Posterior vena cava (tissue), 2 donors: ENCODE data around the gene ASTN2. TPM values are rescaled to one million over a fixed set of nuclear protein-coding genes. Genes with fewer than 3 reads are reported as not detected.

ENCODE experiments used
- DNase-seq: peaks from one replicate; pipeline ENCODE4 v3.0.0-alpha.2; 2020; ENCODE audit warnings: low spot score
- intact Hi-C, 2 donors: fragments of 100-400 bp; cut with DNase I; formaldehyde crosslinking; loops; one replicate each; pipeline versions ENCODE4 v1.14.1 to v1.14.2; 2022 to 2023
- total RNA-seq, 2 donors: library from RNA; stranded (reverse); fragmentation: NEBNext Ultra II Directional; extraction: Animal tissue kit (Norgen Biotek cat#: 25700); gene quantifications; one replicate each; pipeline ENCODE4 v1.2.1, GENCODE V29; 2021
- donor health status: DM: yes; HTN: yes; CAD: no.
- donor health status: DM: yes; HTN: yes; CAD: no.

ASTN2 gene
- total RNA-seq, 2 donors from 2014 or later: 4.3 to 5.8 TPM

DNA sequence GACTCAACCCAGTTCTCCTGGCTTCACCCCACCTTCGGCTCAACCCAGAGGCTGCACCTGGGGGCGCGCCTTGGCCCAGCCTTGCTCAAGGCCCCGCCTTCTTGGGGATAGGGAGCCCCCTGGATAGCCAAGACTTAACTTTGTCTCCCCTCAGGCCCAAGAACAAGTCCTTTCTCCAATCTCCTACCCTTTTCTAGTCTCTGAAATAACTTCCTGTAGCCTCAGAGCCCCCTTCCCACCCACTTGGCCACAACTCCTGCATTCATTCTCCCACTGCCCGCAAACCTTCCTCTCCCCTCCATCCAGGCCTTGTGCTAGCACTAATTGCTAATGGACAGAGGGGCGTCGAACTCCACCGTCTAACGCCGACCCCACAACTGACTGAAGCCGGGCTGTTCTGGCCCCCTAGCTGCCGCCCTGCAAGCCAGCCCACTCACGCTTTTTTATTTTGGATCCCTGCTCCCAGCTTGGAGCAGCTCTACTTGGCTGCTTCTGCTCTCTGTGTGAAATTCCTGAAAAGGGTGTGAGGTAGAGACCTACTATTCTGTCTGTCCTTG lies 579 bp upstream of the ASTN2 start:
- intact Hi-C loops: no loop called here
- DNase-seq: no peak

DNA sequence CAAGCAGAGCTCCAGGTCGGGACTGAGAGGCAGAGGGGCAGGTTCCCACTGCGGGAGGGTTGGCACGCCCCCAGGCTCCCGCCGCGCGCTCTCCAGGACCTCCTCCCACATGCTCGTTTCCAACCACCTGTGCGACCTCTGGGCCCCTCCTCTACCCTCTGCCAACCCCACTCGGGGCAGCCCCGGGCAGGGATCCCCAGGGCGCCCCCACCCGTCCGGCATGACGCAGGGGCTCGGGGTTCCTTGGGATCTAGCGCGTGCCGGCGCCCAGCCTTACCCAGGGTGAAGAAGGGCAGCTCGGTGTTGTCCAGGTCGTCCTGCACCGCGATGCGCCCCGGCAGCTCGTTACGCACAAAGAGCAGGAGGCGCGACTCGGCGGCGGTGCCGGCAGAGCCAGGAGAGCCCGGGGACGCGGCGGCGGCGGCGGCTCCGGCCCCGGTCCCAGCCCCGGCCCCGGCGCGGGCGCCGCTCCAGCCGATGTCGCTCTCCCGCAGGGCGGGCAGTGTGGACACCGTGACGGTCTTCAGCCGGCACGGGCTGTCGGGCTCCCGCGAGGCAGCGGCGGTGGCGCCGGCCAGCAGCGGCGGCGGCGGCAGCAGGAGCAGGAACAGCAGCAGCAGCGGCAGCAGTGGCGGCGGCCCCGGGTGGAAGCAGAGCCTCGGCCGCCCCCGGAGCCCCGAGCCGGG lies 494 bp downstream of the ASTN2 start:
- intact Hi-C loops: no loop called here
- peak; percentile 77 for DNase-seq

DNA sequence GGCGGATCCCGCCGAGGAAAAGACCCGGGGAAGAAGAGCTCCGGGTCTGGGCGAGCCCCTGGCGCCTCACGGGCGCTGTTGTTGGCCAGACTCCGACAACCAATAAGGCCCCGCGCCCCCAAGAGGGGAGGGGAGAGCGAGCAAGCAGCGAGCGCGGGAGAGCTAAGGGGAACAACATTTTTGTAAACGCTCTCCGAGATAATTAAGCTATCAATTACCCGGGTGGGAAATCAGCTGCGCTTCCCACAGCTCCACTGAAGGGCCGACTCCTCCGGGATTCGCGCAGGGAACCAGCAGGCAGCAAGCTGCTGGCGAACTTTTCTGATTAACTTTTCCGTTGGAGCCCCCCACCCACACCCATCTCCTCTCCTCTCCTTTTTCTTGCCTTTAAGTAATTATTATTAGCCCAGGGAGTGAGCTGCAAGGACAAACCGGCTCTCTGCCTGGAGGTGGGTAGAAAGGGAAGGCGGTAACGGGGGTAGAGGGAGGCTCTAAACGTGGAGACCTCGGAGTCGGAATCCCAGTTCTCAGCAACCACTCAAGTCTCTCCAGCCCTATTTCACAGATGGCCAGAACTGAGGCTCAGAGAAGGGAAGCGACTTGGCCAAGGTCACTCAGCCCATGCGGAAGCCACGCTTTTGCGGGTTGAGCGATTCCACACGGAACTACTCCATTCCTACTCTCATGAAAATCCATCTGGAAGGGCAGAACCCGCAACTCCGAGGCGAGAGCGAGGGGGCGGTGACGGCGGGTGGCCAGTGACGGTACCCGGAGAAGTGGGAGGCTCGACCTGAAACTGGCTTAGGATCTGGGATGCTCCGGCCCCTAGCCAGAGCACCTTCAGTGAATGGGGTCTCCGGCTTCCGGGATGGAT lies 1.3 kb downstream of the ASTN2 start:
- DNase-seq: no peak
- intact Hi-C loops: no loop called here

DNA sequence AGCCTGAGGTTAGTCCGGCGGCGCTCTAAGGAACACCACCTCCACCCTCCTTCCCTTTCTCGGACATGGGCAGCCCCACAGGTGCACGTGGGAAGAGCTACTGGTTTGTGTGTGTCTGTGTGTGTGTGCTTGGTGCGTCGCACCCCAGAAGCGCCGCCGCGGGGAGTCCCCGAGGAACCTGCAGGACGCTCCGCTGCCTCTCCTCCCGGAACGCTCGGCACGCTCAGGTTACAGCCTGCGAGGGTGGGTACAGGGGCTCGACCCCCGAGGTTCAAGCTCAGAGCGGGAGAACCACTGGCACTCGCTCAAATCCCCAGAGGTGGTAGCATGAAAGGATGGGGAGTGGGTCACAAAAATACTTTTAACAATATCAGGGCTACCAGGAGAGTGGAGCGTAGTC lies 2.0 kb downstream of the ASTN2 start:
- DNase-seq: no peak
- intact Hi-C loops: no loop called here

DNA sequence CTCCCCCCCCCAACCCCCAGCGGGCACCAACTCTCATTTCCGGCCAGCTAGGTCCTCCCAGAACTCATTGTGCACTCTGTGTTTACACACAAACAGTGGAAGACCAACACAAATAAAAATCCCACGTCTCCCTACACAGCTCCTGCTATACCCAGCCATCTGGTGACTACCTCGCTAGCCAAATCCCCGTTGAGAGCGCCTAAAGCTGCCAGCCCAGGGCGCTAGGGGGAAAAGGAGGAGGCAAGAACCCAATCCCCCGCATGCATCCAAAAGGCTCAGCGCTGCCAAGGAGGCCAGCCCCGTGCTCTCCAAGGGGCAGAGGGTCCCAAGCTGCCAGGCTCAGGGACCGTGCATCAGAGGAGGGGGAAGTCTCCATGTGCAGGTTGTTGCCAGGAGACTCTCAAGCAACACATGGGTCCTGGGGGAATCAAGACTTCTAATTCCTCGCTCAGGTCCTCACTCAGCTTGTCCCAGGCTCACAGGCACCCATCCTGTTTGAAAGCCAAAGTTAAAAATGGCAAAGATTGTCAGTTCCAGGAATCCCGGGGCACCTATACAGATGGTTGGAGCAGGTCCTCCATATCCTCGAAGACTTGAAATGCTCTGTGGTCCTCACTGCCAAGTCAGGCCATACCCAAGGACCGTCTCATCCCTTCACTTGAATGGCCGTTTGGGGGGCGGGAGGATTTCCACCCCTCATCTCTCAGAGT lies 2.7 kb downstream of the ASTN2 start:
- intact Hi-C loops: no loop called here
- no peak for DNase-seq

DNA sequence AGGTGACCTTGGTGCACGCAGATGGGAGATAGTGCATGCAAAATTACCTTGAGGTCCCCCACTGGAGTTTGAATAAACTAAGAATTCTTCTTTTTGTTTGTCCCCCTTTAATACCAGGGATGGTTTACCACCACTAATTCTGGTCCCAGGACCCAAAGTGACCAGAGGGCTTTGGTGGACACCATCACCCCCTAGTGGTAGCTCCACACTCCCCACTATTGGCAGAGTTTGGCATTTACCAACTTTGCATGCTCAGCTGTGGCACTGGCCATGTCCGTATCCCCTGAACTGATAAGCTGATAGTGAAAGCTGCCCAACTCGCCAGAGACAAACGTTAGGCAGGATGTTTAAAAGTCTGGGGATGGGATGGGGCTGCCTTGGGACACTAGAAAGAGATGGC lies 3.3 kb downstream of the ASTN2 start:
- intact Hi-C loops: no loop called here
- DNase-seq: no peak

DNA sequence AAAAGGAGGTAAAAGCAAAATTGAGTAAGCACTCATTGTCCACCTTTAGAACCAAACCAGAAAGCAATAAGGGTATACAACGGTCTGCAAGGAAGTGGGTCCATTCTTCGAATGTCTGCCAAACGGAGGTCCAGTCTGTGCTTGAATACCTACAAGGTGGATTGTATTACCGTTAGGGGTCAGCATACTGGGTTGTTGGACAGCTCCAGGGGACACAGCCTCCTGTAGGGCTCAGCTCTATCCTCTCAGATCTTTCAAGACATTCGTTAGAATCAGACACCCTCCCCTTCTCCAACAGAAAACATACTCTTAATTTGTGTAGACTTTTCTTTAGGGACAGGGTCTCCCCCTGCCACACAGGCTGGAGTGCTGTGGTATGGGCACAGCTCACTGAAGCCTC lies 5.5 kb downstream of the ASTN2 start:
- no peak for DNase-seq
- intact Hi-C loops: no loop called here

DNA sequence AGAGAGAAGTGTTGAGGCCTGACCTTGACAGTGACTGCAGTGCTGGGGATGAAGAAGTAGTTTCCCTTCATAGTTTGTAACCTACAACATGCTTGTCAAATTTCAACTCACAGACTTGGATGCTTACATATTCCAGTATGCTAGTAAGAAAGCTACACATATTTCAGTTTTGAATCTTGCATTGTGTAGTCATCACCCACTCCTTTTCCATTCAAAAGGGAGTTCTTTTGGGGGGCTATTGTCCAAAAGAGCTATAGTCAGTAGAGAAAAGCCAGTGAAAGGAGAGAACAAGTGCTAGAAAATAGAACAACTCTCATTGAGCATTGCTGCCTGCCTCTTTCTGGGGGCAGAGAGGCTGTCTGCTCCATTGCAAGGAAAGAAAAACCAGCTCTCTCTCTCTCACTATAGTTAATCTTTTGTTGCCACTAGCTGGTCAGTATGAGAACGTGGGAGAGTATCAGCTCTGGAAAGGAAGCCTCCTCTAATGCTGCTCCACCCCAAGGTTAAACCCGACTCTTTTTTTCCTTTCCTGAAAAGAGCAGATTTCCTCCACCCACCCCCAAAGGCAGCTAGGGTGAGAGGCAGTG lies 7.3 kb downstream of the ASTN2 start:
- DNase-seq: no peak
- intact Hi-C loops: no loop called here

DNA sequence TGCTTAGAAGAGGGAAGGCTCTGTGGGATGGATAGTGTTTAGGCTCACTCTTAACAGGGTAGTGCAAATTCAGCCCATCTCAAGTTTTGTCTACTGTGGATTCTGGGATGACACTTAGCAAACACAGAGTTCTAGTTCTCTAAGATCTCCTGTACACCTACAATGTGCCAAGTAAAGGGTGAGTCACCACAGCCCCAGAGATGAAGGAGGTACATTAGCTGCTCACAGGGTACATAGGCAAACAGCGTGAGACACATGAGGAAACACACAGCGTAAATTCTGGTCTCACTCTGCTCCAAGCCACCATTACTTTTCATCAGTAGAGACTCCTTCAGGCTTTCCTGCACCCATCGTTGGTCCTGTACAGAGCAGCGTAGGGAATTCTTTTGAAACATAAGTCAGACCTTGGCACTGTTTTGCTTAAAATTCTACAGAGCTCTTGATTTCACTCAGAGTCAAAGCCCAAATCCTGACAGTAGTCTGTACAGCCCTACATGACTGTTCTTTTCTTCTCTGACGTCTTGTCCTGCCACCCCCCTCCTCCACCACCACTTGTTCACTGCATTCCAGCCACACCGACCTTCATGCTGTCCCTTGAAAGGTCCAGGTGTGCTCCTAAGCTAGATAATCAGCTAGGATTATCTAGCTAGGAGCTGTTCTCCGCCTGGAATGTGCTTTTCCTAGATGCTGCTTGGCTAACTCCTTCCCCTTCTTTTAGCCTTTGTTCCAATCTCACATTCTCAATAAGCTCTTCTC lies 8.7 kb downstream of the ASTN2 start:
- intact Hi-C loops: no loop called here
- DNase-seq: no peak

DNA sequence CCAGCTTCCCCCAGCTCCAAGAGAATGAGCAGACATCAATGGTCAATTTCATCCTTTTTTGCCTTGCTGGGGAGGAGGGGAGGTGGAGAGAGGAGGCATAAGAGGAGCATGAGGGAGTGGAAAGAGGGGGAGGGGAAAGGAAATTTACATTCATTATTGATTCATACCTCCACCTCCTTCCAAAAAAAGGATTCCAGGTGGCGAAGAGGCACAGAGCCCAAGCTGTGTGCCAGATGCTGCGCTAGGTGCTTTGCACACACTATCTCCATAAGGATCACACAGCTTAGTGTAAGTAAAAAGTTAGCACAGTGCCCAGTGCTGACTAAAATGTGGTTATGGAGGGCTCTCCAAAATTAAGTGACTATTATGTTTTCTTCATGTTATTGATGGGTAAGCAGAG lies 11.0 kb downstream of the ASTN2 start:
- DNase-seq: no peak
- intact Hi-C loops: no loop called here

DNA sequence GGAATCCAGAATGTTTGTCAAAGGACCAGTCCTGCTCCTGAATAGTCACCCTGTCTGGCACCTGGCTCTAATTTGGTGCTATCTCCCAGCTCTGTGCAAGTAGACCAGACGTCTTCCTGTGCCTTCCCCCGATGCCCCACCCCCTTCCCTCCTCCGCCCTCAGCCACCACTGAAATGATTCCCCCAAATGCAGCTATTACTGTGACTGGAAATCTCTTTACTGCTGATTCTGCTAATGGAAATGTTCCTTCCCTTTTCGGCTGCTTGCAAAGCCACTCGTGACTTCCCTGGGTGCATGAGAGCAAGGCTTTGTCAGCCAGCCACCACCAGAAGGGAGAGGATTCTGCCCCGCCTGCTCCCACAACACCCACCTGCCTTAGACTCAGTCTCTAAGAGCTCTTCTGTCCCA lies 11.4 kb downstream of the ASTN2 start:
- no peak for DNase-seq
- intact Hi-C loops: no loop called here

DNA sequence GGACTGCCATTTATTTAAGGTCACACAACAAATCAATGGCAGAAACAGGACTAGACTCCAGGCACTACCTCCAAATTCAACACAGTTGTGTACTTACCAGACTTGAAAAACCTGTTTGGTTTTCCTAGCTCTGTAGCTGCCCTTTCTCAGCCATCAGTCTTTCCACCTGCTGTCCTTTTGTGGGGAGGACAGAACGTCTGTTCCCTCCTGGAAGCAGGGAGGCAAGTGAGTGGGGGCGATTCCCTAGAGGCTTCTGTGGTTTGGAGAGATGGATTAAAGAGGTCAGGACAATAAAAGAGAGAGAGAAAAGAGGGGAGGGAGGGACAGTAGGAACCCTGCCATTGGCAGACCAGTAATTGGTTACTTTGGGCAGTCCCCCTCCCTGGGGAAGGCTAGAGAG lies 14.7 kb downstream of the ASTN2 start:
- intact Hi-C loops: no loop called here
- DNase-seq: no peak

DNA sequence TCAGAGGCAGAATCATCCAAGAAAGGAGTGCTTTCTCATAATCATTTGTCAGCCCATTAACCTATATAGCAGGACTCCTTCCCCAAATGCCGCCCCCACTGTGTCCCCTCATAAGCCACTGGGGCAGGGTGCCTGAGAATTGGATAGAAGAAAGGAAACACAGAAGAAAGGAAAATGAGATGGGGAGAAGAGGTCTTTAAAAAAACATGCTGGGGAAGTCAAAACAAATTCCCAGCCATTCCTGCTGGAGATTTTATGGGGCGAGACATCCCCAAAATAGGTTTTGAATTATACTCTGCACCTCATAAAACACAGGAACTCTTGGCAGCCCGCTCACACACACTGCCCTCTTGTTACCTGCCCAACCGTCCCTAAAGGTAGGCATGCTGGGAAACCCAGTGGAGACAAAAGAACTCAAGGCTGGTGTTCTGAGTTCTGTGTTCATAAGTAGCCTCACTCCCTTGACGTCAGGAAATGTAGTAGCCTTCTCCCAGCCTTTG lies 19.7 kb downstream of the ASTN2 start:
- intact Hi-C loops: no loop called here
- DNase-seq: no peak

DNA sequence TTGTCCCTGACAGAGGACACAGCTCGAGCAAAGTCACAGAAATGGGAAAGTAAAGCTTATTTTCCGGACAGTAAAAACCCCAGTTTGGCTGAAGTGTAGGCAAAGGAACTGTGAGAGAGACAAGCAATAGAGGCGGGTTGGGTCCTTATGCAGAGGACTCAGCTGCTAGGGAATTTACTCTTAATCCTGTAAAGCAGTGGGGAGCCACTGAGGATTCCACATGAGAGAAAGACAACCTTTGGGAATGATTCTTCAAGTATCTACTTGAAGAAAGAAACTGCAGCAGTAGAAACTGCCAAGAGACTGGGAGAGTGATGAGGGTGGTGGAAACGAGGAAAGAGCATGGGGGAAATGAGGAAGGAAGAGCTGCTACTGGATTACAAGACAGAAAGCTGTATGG lies 20.2 kb downstream of the ASTN2 start:
- no peak for DNase-seq
- intact Hi-C loops: no loop called here

DNA sequence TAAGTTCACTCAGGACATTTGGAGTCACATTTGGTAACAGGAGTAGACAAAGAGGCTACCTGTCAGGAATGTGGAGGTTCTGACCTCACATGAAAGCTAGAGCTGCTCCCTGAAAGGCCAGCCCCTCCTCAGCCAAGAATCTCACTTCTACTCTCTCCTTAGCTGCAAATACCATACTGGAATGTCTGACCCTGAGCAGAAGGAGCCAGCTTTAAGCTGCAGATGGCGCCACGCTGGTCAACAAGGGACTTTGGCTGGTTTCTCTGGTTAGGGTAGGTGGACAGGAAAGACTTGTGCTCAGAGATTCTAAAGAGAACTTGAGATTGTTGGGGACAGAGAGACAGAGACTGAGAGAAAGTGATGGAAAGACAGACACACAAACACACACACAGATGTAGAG lies 21.9 kb downstream of the ASTN2 start:
- no peak for DNase-seq
- intact Hi-C loops: no loop called here

DNA sequence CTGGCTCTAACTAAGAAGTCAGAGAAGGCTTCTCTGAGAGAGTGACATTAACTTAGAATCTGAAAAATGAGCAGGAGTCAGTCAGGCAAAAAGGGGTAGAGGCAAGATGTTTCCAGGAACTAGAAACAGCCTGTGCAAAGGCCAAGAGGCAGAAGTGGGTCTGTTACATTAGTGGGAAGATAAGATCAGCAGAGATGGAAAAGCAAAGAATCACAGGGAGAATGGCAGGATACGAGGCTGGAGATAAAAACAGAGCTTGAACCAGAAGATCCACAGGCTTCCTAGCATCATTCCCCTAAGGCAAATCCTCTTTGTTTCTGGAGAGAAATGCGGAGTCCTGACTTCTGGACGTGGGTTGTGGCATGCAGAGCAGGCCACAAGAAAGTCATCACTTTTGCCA lies 27.4 kb downstream of the ASTN2 start:
- DNase-seq: no peak
- intact Hi-C loops: no loop called here

DNA sequence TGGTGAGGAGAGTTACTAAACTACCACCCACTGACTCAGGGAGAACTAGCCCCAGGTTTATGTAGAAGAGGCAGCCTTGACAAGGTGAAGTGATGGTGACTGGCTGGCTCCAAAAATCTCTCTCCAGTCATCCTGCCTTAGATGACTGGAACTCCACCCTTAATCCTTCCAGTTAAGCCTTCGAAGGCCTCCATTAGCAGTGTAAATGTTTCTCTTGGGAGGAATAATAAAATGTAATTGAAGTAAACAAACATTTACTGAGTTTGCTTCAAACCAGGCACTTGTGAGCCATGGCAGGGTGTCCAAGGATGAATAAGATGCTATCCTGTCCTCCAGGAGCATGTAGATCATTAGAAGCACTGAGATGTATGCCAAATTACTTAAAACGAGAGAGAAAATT lies 35.5 kb downstream of the ASTN2 start:
- intact Hi-C loops: no loop called here
- no peak for DNase-seq

DNA sequence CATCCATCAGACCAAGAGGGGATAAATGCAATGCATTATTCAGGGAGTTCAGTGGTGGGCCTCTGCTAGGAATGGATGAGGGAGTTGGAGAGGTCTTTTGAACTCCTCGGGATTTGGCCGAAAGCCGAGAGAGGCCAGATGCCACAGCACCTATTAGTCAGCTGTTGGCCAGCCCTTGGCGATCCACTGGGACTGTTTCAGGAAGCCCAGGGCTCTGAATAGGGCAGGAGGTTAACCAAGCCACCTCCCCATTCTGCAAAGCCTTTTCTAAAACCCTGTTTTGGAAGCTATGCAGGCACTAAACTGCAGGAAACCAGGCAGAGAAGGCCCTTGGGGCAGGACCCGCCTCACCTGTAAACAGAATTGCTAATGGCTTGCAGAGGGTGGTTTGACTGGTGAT lies 37.8 kb downstream of the ASTN2 start:
- DNase-seq: no peak
- intact Hi-C loops: no loop called here

DNA sequence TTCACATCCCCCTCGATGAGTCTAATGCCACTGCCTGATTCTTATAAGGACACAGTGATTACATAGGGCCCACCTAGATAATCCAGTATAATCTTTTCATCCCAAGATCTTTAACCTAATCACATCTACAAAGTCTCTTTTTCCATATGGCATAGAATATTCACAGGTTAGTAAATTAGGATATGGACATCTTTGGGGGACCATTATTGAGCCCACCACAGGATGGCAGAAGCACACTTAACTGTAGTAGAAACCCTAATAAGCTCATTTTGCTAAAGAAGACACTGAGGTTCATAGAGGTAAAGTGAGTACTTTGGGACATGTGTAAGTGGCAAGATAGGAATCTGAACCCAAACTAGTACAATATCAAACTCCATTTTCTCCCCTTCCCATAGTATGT lies 38.9 kb downstream of the ASTN2 start:
- no peak for DNase-seq
- intact Hi-C loops: no loop called here
